H1 (cell line): Measurements from ENCODE around the gene LRTM1. TPM values are rescaled to one million over a fixed set of nuclear protein-coding genes. Genes with fewer than 3 reads are reported as not detected.
A peak's percentile ranks its signal among the peaks of the same experiment; 100 is the strongest.

Source experiments
- CTCF ChIA-PET: fragments of 300-600 bp; sonication (Branson Sonifier 250); formaldehyde crosslinking; loops from one replicate; lab custom pipeline; 2021; ENCODE audit not compliant: partially characterized antibody; lab: Charles Lee
- POLR2A ChIA-PET: fragments of 300-600 bp; sonication (Branson Sonifier 250); formaldehyde crosslinking; loops from one replicate; lab custom pipeline; 2021; ENCODE audit warnings: inconsistent platforms; ENCODE audit not compliant: partially characterized antibody; lab: Charles Lee
- DNase-seq, 2 experiments: peaks; one replicate each; pipeline versions ENCODE4 v3.0.0 to v3.0.0-alpha.2; 2010 to 2022; ENCODE audit warnings: low spot score in 2 of 2, low read depth in 1 of 2, mixed read lengths in 1 of 2
- FAIRE-seq: peaks from 2 replicates; lab custom pipeline; 2011; peaks lifted over from hg19 to GRCh38; lab: Jason Lieb, UNC
- H2AFZ ChIP-seq: 2 replicates; pipeline ENCODE4 v1.8.1; 2012; ENCODE audit warnings: low read length, inconsistent platforms
- H2AK5ac ChIP-seq: 2 replicates; pipeline ENCODE4 v1.6.1; 2013; ENCODE audit warnings: low read depth, low read length
- H2BK120ac ChIP-seq: replicated peaks from 2 replicates; pipeline ENCODE3; 2013; ENCODE audit warnings: low read depth, low read length, inconsistent platforms
- H2BK12ac ChIP-seq: 2 replicates; pipeline ENCODE4 v1.6.1; 2013; ENCODE audit warnings: low read depth, low read length
- H2BK15ac ChIP-seq: 2 replicates; pipeline ENCODE4 v1.6.1; 2013; ENCODE audit warnings: low read length
- H2BK20ac ChIP-seq: 2 replicates; pipeline ENCODE4 v1.6.1; 2013; ENCODE audit warnings: low read length
- H2BK5ac ChIP-seq: 2 replicates; pipeline ENCODE4 v1.6.1; 2013; ENCODE audit warnings: low read depth, low read length
- H3K14ac ChIP-seq: 2 replicates; pipeline ENCODE4 v1.6.1; 2013; ENCODE audit warnings: inconsistent platforms; ENCODE audit not compliant: insufficient read length
- H3K18ac ChIP-seq: 2 replicates; pipeline ENCODE4 v1.6.1; 2013; ENCODE audit warnings: low read length; ENCODE audit errors: extremely low read depth
- H3K23ac ChIP-seq: 2 replicates; pipeline ENCODE4 v1.6.1; 2013; ENCODE audit warnings: inconsistent platforms; ENCODE audit not compliant: insufficient read length
- H3K23me2 ChIP-seq: 2 replicates; pipeline ENCODE4 v1.6.1; 2013; ENCODE audit warnings: low read depth, low read length
- H3K27ac ChIP-seq: 2 replicates; pipeline ENCODE4 v1.6.1; 2011; ENCODE audit warnings: low read depth, low read length, inconsistent platforms
- H3K27me3 ChIP-seq, 4 experiments: replicated peaks in 1 of 4; 1 replicate in 1 of 4; 2 replicates in 3 of 4; pipeline versions ENCODE4 v1.6.1 to v1.8.1; 2011 to 2013; ENCODE audit warnings: low read length in 3 of 4, mild to moderate bottlenecking in 3 of 4, inconsistent platforms in 2 of 4, mixed read lengths in 2 of 4, moderate library complexity in 1 of 4; ENCODE audit not compliant: control insufficient read depth in 3 of 4, insufficient read depth in 3 of 4; ENCODE audit errors: extremely low read depth in 1 of 4
- H3K36me3 ChIP-seq, 4 experiments: 2 replicates each; pipeline versions ENCODE4 v1.6.1 to v1.8.1; 2011 to 2013; ENCODE audit warnings: mild to moderate bottlenecking in 4 of 4, low read length in 3 of 4, moderate library complexity in 2 of 4, control low read depth in 1 of 4, inconsistent platforms in 1 of 4; ENCODE audit not compliant: insufficient read depth in 4 of 4, control insufficient read depth in 2 of 4
- H3K4ac ChIP-seq: replicated peaks from 2 replicates; pipeline ENCODE3; 2013; ENCODE audit warnings: low read length, low read depth, mixed read lengths, inconsistent platforms; ENCODE audit not compliant: insufficient read length
- H3K4me1 ChIP-seq, 4 experiments: replicated peaks in 1 of 4; 1 replicate in 1 of 4; 2 replicates in 3 of 4; pipeline versions ENCODE4 v1.6.1 to v1.8.1; 2011 to 2013; ENCODE audit warnings: low read length in 3 of 4, inconsistent platforms in 2 of 4, mixed read lengths in 1 of 4; ENCODE audit not compliant: insufficient read depth in 4 of 4, control insufficient read depth in 3 of 4
- H3K4me2 ChIP-seq, 2 experiments: 2 replicates each; pipeline versions ENCODE4 v1.6.1 to v1.8.1; 2011 to 2013; ENCODE audit warnings: low read depth in 2 of 2, low read length in 2 of 2, control low read depth in 1 of 2, inconsistent platforms in 1 of 2, mild to moderate bottlenecking in 1 of 2; ENCODE audit not compliant: insufficient read depth in 1 of 2
- H3K4me3 ChIP-seq, 4 experiments: fragments of 200-600, 300-600 bp in 1 of 4; sonication (generic), shearing (Covaris generic), sonication (Bioruptor Twin) in 1 of 4; 2 replicates each; pipeline versions ENCODE4 v1.5.1 to v1.8.1; 2011 to 2016; ENCODE audit warnings: low read length in 4 of 4, low read depth in 3 of 4, control low read depth in 2 of 4, inconsistent platforms in 2 of 4, mild to moderate bottlenecking in 2 of 4, mixed read lengths in 1 of 4, moderate library complexity in 1 of 4; ENCODE audit not compliant: insufficient read depth in 2 of 4; ENCODE audit errors: extremely low read depth in 1 of 4
- H3K56ac ChIP-seq: replicated peaks from 2 replicates; pipeline ENCODE3; 2013; ENCODE audit warnings: low read depth, mild to moderate bottlenecking, mixed read lengths, low read length, inconsistent platforms; ENCODE audit not compliant: insufficient read length
- H3K79me1 ChIP-seq: 2 replicates; pipeline ENCODE4 v1.6.1; 2013; ENCODE audit warnings: low read depth, low read length, control low read depth
- H3K79me2 ChIP-seq, 2 experiments: 2 replicates each; pipeline versions ENCODE4 v1.6.1 to v1.8.1; 2012 to 2013; ENCODE audit warnings: low read length in 2 of 2, mild to moderate bottlenecking in 2 of 2, inconsistent platforms in 1 of 2; ENCODE audit not compliant: insufficient read depth in 2 of 2, control insufficient read depth in 1 of 2
- H3K9ac ChIP-seq, 4 experiments: replicated peaks in 1 of 4; 1 replicate in 1 of 4; 2 replicates in 3 of 4; pipeline versions ENCODE4 v1.6.1 to v1.8.1; 2011 to 2013; ENCODE audit warnings: low read depth in 3 of 4, low read length in 3 of 4, control low read depth in 2 of 4, mild to moderate bottlenecking in 2 of 4, moderate library complexity in 2 of 4, inconsistent platforms in 1 of 4; ENCODE audit errors: extremely low read depth in 1 of 4
- H3K9me3 ChIP-seq, 2 experiments: 2 replicates each; pipeline versions ENCODE4 v1.6.1 to v1.8.1; 2012 to 2013; ENCODE audit warnings: mild to moderate bottlenecking in 2 of 2, moderate library complexity in 2 of 2, control low read depth in 1 of 2, inconsistent platforms in 1 of 2, low read depth in 1 of 2, low read length in 1 of 2, mixed read lengths in 1 of 2; ENCODE audit not compliant: insufficient read depth in 2 of 2
- H4K20me1 ChIP-seq, 2 experiments: replicated peaks in 1 of 2; 2 replicates each; pipeline versions ENCODE3 to v1.8.1; 2011 to 2013; ENCODE audit warnings: inconsistent platforms in 2 of 2, low read length in 2 of 2, mild to moderate bottlenecking in 1 of 2; ENCODE audit not compliant: insufficient read depth in 2 of 2, control insufficient read depth in 1 of 2
- H4K5ac ChIP-seq: 2 replicates; pipeline ENCODE4 v1.6.1; 2013; ENCODE audit warnings: low read length, low read depth, mixed read lengths, inconsistent platforms; ENCODE audit not compliant: insufficient read length
- H4K8ac ChIP-seq: 2 replicates; pipeline ENCODE4 v1.8.0; 2013; ENCODE audit warnings: mild to moderate bottlenecking, moderate library complexity, low read length, inconsistent platforms; ENCODE audit not compliant: insufficient read depth; ENCODE audit errors: extremely low read depth
- H4K91ac ChIP-seq: replicated peaks from 2 replicates; pipeline ENCODE3; 2013; ENCODE audit warnings: low read length, mixed read lengths, inconsistent platforms; ENCODE audit not compliant: insufficient read length
- CEBPB ChIP-seq: IDR thresholded peaks from 2 replicates; pipeline ENCODE4 v1.6.1; 2012; ENCODE audit warnings: low read depth, low read length
- EP300 ChIP-seq, 2 experiments: IDR thresholded peaks; 1 replicate in 1 of 2; 2 replicates in 1 of 2; pipeline ENCODE4 v1.6.1; 2011 to 2012; ENCODE audit warnings: low read depth in 2 of 2, low read length in 2 of 2, mild to moderate bottlenecking in 2 of 2, borderline replicate concordance in 1 of 2, inconsistent platforms in 1 of 2, moderate library complexity in 1 of 2
- GABPA ChIP-seq: IDR thresholded peaks from 2 replicates; pipeline ENCODE4 v1.6.1; 2011; ENCODE audit warnings: mild to moderate bottlenecking, low read length, moderate library complexity, borderline replicate concordance; ENCODE audit not compliant: insufficient read depth
- GTF2F1 ChIP-seq: IDR thresholded peaks from 2 replicates; pipeline ENCODE4 v1.6.1; 2012; ENCODE audit warnings: low read depth, low read length, improper control_type of control experiment, borderline replicate concordance
- JUND ChIP-seq: IDR thresholded peaks from 2 replicates; pipeline ENCODE4 v1.6.1; 2011; ENCODE audit warnings: mild to moderate bottlenecking, improper control_type of control experiment, low read length
- KDM4A ChIP-seq: IDR thresholded peaks from one replicate; pipeline ENCODE4 v1.7.1; 2012; ENCODE audit warnings: low read depth, mild to moderate bottlenecking, moderate library complexity, low read length, inconsistent platforms; ENCODE audit not compliant: severe bottlenecking
- RNF2 ChIP-seq: fragments of 200-900, 300-1000 bp; sonication (generic); IDR thresholded peaks from 2 replicates; pipeline ENCODE4 v1.7.1; 2016; ENCODE audit warnings: borderline replicate concordance, low read depth, mild to moderate bottlenecking, antibody characterized with exemption, low read length; ENCODE audit not compliant: poor library complexity, severe bottlenecking; ENCODE audit errors: missing control alignments
- SIX5 ChIP-seq: IDR thresholded peaks from 2 replicates; pipeline ENCODE4 v1.6.1; 2011; ENCODE audit warnings: mild to moderate bottlenecking, low read depth, low read length
- SUZ12 ChIP-seq: fragments of 200-600 bp; sonication (generic); IDR thresholded peaks from 2 replicates; pipeline ENCODE4 v1.6.1; 2012; ENCODE audit warnings: mild to moderate bottlenecking, inconsistent platforms, low read length, moderate library complexity, mixed read lengths
- YY1 ChIP-seq: IDR thresholded peaks from 2 replicates; pipeline ENCODE4 v1.6.1; 2011; ENCODE audit warnings: low read depth, mild to moderate bottlenecking, low read length
- WGBS, 2 experiments: shearing (Covaris generic) in 1 of 2; methylation state at CpG; one replicate each; pipeline versions ENCODE4 v1.1.6 to v1.1.7; 2013 to 2015; ENCODE audit warnings: low lambda C conversion rate in 2 of 2, mixed read lengths in 2 of 2, inconsistent platforms in 1 of 2, low coverage in 1 of 2, missing lambda C conversion rate in 1 of 2; ENCODE audit not compliant: insufficient replicate concordance in 2 of 2, insufficient coverage in 1 of 2, insufficient read length in 1 of 2; ENCODE audit errors: extremely low coverage in 1 of 2, missing lambda C conversion rate in 1 of 2; 5-methylcytosine and 5-hydroxymethylcytosine counted together
- polyA plus RNA-seq, 7 experiments: library from polyadenylated mRNA; depleted of rRNA in 3 of 7; stranded (reverse) in 5 of 7; unstranded in 2 of 7; fragments of >200 nt in 5 of 7; fragments of 200-250 nt in 2 of 7; gene quantifications; 1 replicate in 5 of 7; 2 replicates in 1 of 7; 4 replicates in 1 of 7; pipeline versions ENCODE4 v1.2.1 to v1.2.3, GENCODE V29; 2011 to 2013; ENCODE audit warnings: missing spikeins in 2 of 7, mixed read lengths in 2 of 7
- total RNA-seq: library from RNA; stranded (reverse); fragmentation: NEBNext Ultra II Directional; extraction: Animal tissue kit (Norgen Biotek cat#: 25700); gene quantifications from 2 replicates; pipeline ENCODE4 v1.2.1, GENCODE V29; 2021

LRTM1 gene
- total and polyA plus RNA-seq, 2 of the 8 experiments (the other 6 are each of a cell fraction or from before 2014, with no cell fraction given) = not detected

- CTCF ChIA-PET = interaction anchor here (0.8 to 1.1 kb wide), 4 partner anchors 15 to 532 kb away, joined by 3 to 5 read pairs (median 4); no protein-coding TSS in a partner anchor
- Histone ChIP-seq H3K23ac (no peak overlapping the region), H2BK120ac (no peak overlapping the region), H3K79me1 (no peaks in the 10 kb centered on the region), H2AK5ac (peak overlapping the region; percentile 65; the same call in 1 of the 2 replicates), H3K9ac (no peak overlapping the region; a peak in 1 of 7 replicates), H2BK15ac (peak overlapping the region; percentile 85; the same call in 1 of the 2 replicates), H3K56ac (no peak overlapping the region), H4K8ac (no peak overlapping the region), H3K9me3 (no peaks in the 10 kb centered on the region), H2AFZ (no peak overlapping the region), H2BK20ac (0 out of 2 replicates have a peak overlapping the region, but pooled peaks have one; percentile 52), H4K20me1 (peaks cover 0 to 3% of the 10 kb centered on the region in 2 experiments), H2BK5ac (0 out of 2 replicates have a peak overlapping the region, but pooled peaks have one; percentile 19), H3K4me3 (no peak overlapping the region), H3K36me3 (no peaks in the 10 kb centered on the region), H4K91ac (peak overlapping the region; percentile 37), H4K5ac (no peak overlapping the region), H3K4ac (peak overlapping the region; percentile 40), H3K27ac (no peak overlapping the region), H3K4me1 (peaks cover 0 to 3% (median 0%) of the 10 kb centered on the region in 4 experiments; a peak in 4 of 7 replicates), H2BK12ac (no peak overlapping the region), H3K18ac (no peak overlapping the region), H3K14ac (no peak overlapping the region), H3K79me2 (no peaks in the 10 kb centered on the region), H3K23me2 (peaks cover 2% of the 10 kb centered on the region; the same call in 1 of the 2 replicates), H3K4me2 (no peak overlapping the region), H3K27me3 (no peaks in the 10 kb centered on the region)
- POLR2A ChIA-PET = no interaction called here
- no peak for FAIRE-seq
- 83% methylated on average over 8 of the region's 8 CpGs; no CpG with 5 or more reads in 1 of the 2 experiments for WGBS, 2 experiments
- no peak for DNase-seq
- no peak for TF ChIP-seq SIX5
- no peak for TF ChIP-seq GABPA
- no peak for TF ChIP-seq CEBPB
- TF ChIP-seq SUZ12 = no peak
- no peak for TF ChIP-seq JUND
- TF ChIP-seq YY1 = no peak
- TF ChIP-seq EP300 (IDR thresholded peaks at IDR 0.05; ENCODE audit: borderline replicate concordance in 1 of 2, low read depth in 2 of 2, low read length in 2 of 2) = no peak
- no peak for TF ChIP-seq KDM4A
- TF ChIP-seq GTF2F1 = no peak
- TF ChIP-seq RNF2 = no peak
Observed at GRCh38 chr3:54873059-54874010, 54.5 kb downstream of the LRTM1 start.
